IMR-90 (cell line): ENCODE measurements around the gene CRYGC. TPM values are rescaled to one million over a fixed set of nuclear protein-coding genes. Genes with fewer than 3 reads are reported as not detected.

ENCODE experiments used
- ATAC-seq: fragments of 200-7000 bp; cut with Tn5 transposase; 2 replicates; pipeline ENCODE4 v1.9.1; 2020; ENCODE audit warnings: low read depth, mild to moderate bottlenecking, moderate library complexity
- BruUV-seq: library from RNA; stranded (reverse); fragments of 400-500 nt; replicated peaks from 2 replicates; lab custom pipeline; 2021; lab: Mats Ljungman, UMichigan
- CTCF ChIA-PET: fragments of 300-600 bp; formaldehyde crosslinking; extraction: SDS; loops from one replicate; lab custom pipeline; 2021; ENCODE audit warnings: antibody characterized with exemption; lab: Yijun Ruan, JAX
- POLR2A ChIA-PET: fragments of 300-600 bp; sonication (Branson Sonifier 250); formaldehyde crosslinking; loops from one replicate; lab custom pipeline; 2022; ENCODE audit warnings: antibody characterized with exemption; ENCODE audit not compliant: unreplicated experiment; lab: Charles Lee
- DNase-seq: peaks from one replicate; pipeline ENCODE4 v3.0.0; 2013
- H2AFZ ChIP-seq: replicated peaks from 2 replicates; pipeline ENCODE3; 2013; ENCODE audit warnings: low read length, mild to moderate bottlenecking; ENCODE audit not compliant: poor library complexity
- H2AK5ac ChIP-seq: 2 replicates; pipeline ENCODE4 v1.6.1; 2013; ENCODE audit warnings: low read depth, low read length, inconsistent platforms
- H2AK9ac ChIP-seq: replicated peaks from 2 replicates; pipeline ENCODE3; 2013; ENCODE audit warnings: mild to moderate bottlenecking, low read depth, low read length, moderate library complexity; ENCODE audit not compliant: poor library complexity
- H2BK120ac ChIP-seq: 2 replicates; pipeline ENCODE4 v1.6.1; 2013; ENCODE audit warnings: low read depth, low read length, inconsistent platforms
- H2BK15ac ChIP-seq: 3 replicates; pipeline ENCODE4 v1.6.1; 2013; ENCODE audit warnings: low read depth, low read length, inconsistent platforms
- H2BK20ac ChIP-seq: 2 replicates; pipeline ENCODE4 v1.6.1; 2013; ENCODE audit warnings: low read depth, mild to moderate bottlenecking, inconsistent platforms, low read length, moderate library complexity
- H2BK5ac ChIP-seq: 2 replicates; pipeline ENCODE4 v1.6.1; 2013; ENCODE audit warnings: mild to moderate bottlenecking, low read depth, low read length, inconsistent platforms; ENCODE audit not compliant: poor library complexity, severe bottlenecking
- H3K14ac ChIP-seq: replicated peaks from 2 replicates; pipeline ENCODE4 v1.6.1; 2013; ENCODE audit warnings: low read depth, low read length, inconsistent platforms
- H3K18ac ChIP-seq: 2 replicates; pipeline ENCODE4 v1.6.1; 2013; ENCODE audit warnings: low read depth, low read length, control low read depth
- H3K23ac ChIP-seq: 2 replicates; pipeline ENCODE4 v1.6.1; 2013; ENCODE audit warnings: low read depth, low read length, inconsistent platforms
- H3K27ac ChIP-seq: 2 replicates; pipeline ENCODE4 v1.5.1; 2013; ENCODE audit warnings: mild to moderate bottlenecking, control low read depth, low read length; ENCODE audit not compliant: insufficient read depth
- H3K27me3 ChIP-seq: 2 replicates; pipeline ENCODE4 v1.6.1; 2013; ENCODE audit warnings: low read length; ENCODE audit not compliant: control insufficient read depth, insufficient read depth
- H3K36me3 ChIP-seq: 2 replicates; pipeline ENCODE4 v1.6.1; 2013; ENCODE audit warnings: low read length, mixed read lengths; ENCODE audit not compliant: control insufficient read depth, insufficient read depth
- H3K4ac ChIP-seq: 2 replicates; pipeline ENCODE4 v1.6.1; 2013; ENCODE audit warnings: low read depth, low read length, inconsistent platforms
- H3K4me1 ChIP-seq: 2 replicates; pipeline ENCODE4 v1.6.1; 2013; ENCODE audit warnings: low read length, mixed read lengths; ENCODE audit not compliant: control insufficient read depth, insufficient read depth
- H3K4me2 ChIP-seq: 2 replicates; pipeline ENCODE4 v1.6.1; 2013; ENCODE audit warnings: low read depth, mild to moderate bottlenecking, control low read depth, low read length, moderate library complexity
- H3K4me3 ChIP-seq: 2 replicates; pipeline ENCODE4 v1.5.1; 2013; ENCODE audit warnings: low read depth, mild to moderate bottlenecking, control low read depth, low read length, moderate library complexity; ENCODE audit not compliant: insufficient read depth
- H3K56ac ChIP-seq: 2 replicates; pipeline ENCODE4 v1.6.1; 2013; ENCODE audit warnings: low read length, inconsistent platforms; ENCODE audit not compliant: insufficient read depth; ENCODE audit errors: extremely low read depth
- H3K79me1 ChIP-seq, 2 experiments: 2 replicates each; pipeline ENCODE4 v1.6.1; 2013; ENCODE audit warnings: low read length in 2 of 2, inconsistent platforms in 1 of 2, low read depth in 1 of 2
- H3K9ac ChIP-seq: 2 replicates; pipeline ENCODE4 v1.6.1; 2013; ENCODE audit warnings: low read depth, low read length, control low read depth
- H3K9me1 ChIP-seq: 2 replicates; pipeline ENCODE4 v1.6.1; 2013; ENCODE audit warnings: low read length, inconsistent platforms; ENCODE audit not compliant: insufficient read depth
- H3K9me3 ChIP-seq: 2 replicates; pipeline ENCODE4 v1.6.1; 2013; ENCODE audit warnings: low read length; ENCODE audit not compliant: control insufficient read depth, insufficient read depth
- H4K20me1 ChIP-seq: 2 replicates; pipeline ENCODE4 v1.6.1; 2013; ENCODE audit warnings: low read length, inconsistent platforms; ENCODE audit not compliant: insufficient read depth
- H4K5ac ChIP-seq: 2 replicates; pipeline ENCODE4 v1.6.1; 2013; ENCODE audit warnings: mild to moderate bottlenecking, low read depth, low read length, control low read depth
- H4K8ac ChIP-seq, 2 experiments: 2 replicates each; pipeline ENCODE4 v1.6.1; 2013; ENCODE audit warnings: low read depth in 2 of 2, low read length in 2 of 2, control low read depth in 1 of 2, inconsistent platforms in 1 of 2
- H4K91ac ChIP-seq: 2 replicates; pipeline ENCODE4 v1.6.1; 2013; ENCODE audit warnings: low read depth, low read length, inconsistent platforms; ENCODE audit not compliant: insufficient read depth
- BHLHE40 ChIP-seq: fragments of 150-350 bp; IDR thresholded peaks from 2 replicates; pipeline ENCODE4 v1.6.1; 2016; ENCODE audit warnings: mild to moderate bottlenecking, low read depth, low read length
- CEBPB ChIP-seq: IDR thresholded peaks from 2 replicates; pipeline ENCODE4 v1.6.1; 2012; ENCODE audit warnings: low read depth, low read length, improper control_type of control experiment
- FOS ChIP-seq: fragments of 150-350 bp; IDR thresholded peaks from 2 replicates; pipeline ENCODE4 v1.6.1; 2016; ENCODE audit warnings: low read depth, low read length
- MAZ ChIP-seq: IDR thresholded peaks from 2 replicates; pipeline ENCODE4 v1.6.1; 2012; ENCODE audit warnings: low read depth, mild to moderate bottlenecking, low read length, improper control_type of control experiment, moderate library complexity, borderline replicate concordance
- NFE2L2 ChIP-seq: fragments of 150-350 bp; IDR thresholded peaks from 2 replicates; pipeline ENCODE4 v1.6.1; 2016; ENCODE audit warnings: low read depth, mild to moderate bottlenecking, low read length
- RAD21 ChIP-seq: IDR thresholded peaks from 2 replicates; pipeline ENCODE4 v1.6.1; 2012; ENCODE audit warnings: low read length, improper control_type of control experiment
- RCOR1 ChIP-seq: IDR thresholded peaks from 2 replicates; pipeline ENCODE4 v1.6.1; 2012; ENCODE audit warnings: mild to moderate bottlenecking, low read length, improper control_type of control experiment; ENCODE audit not compliant: insufficient replicate concordance
- RFX5 ChIP-seq: IDR thresholded peaks from 2 replicates; pipeline ENCODE4 v1.8.0; 2012; ENCODE audit warnings: low read depth, mild to moderate bottlenecking, low read length, moderate library complexity
- WGBS, 2 experiments: methylation state at CpG; one replicate each; pipeline versions ENCODE4 v1.1.5 to v1.1.7; 2013; ENCODE audit warnings: missing lambda C conversion rate in 2 of 2; ENCODE audit not compliant: insufficient read length in 1 of 2; ENCODE audit errors: extremely low coverage in 2 of 2; 5-methylcytosine and 5-hydroxymethylcytosine counted together
- dilution Hi-C: fragments of 300-500 bp; cut with HindIII; formaldehyde crosslinking; loops from one replicate; pipeline ENCODE4 v1.14.3; 2018; ENCODE audit warnings: low sequenced_read_pairs; ENCODE audit not compliant: unreplicated experiment
- in situ Hi-C: fragments of 300-500 bp; cut with MboI; formaldehyde crosslinking; loops from 3 replicates; pipeline ENCODE4 v1.14.3; 2019; ENCODE audit warnings: low sequenced_read_pairs, inconsistent platforms, mixed read lengths
- intact Hi-C: fragments of 100-400 bp; cut with micrococcal nuclease; formaldehyde crosslinking; loops from 2 replicates; pipeline ENCODE4 v1.10.0; 2022
- polyA plus RNA-seq, 3 experiments: library from polyadenylated mRNA; depleted of rRNA; stranded (reverse); fragments of >200 nt; gene quantifications; 2 replicates each; pipeline ENCODE4 v1.2.3, GENCODE V29; 2012; ENCODE audit warnings: low replicate concordance in 1 of 3
- total RNA-seq: library from RNA; depleted of rRNA; stranded (reverse); fragments of >200 nt; gene quantifications from 2 replicates; pipeline ENCODE4 v1.2.3, GENCODE V29; 2012
- TF ChIP-seq, protein P1 (sequence below): fragments of 150-350 bp; IDR thresholded peaks from 2 replicates; pipeline ENCODE4 v1.6.1; 2016; ENCODE audit warnings: low read depth, mild to moderate bottlenecking, low read length, moderate library complexity, borderline replicate concordance

CRYGC gene
- total and polyA plus RNA-seq, 2 of the 4 experiments (the other 2 are of a cell fraction), result not detected

DNA sequence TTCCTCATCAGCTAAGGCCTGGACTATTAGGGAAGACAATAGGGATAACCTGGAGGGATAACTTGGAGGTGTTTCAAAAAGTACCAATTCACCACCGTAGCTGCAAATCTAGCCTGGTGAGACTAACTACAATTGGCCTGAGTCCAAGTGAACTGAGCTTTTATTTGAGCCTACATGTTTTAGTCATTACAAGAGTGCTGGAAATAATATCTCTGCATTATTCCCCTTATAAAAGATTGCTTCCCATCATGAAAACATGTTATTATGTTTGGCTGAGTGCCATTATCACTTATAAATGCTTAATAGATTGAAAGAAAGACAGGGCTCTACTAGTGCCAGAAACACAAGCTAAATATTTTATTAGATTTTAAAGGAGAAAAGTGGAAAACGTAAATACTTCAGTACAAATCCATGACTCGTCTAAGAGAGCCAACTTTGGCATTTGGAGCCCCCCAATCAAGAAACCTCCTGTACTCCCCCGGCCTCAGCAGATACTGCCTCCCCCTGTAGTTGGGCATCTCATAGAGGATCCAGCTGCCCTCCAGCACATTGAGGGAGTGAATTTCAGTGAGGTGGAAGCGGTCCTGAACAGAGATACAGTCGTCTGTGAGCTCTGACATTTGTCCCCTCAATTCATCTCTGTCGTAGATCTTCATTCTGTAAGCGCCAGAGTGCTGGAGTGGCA is 12.8 kb upstream of the CRYGC start:
- DNase-seq (peak; percentile 4), ATAC-seq (no peak)
- Histone ChIP-seq H2AFZ (no peak overlapping the region), H3K14ac (no peak overlapping the region), H3K56ac (no peak overlapping the region), H4K20me1 (no peaks in the 10 kb centered on the region), H3K4me3 (no peak overlapping the region), H3K79me1 (no peaks in the 10 kb centered on the region), H3K4ac (no peak overlapping the region), H2BK120ac (no peak overlapping the region), H3K23ac (no peak overlapping the region), H2AK5ac (no peak overlapping the region), H4K8ac (no peak overlapping the region), H3K36me3 (no peaks in the 10 kb centered on the region), H2AK9ac (no peak overlapping the region), H2BK20ac (no peak overlapping the region), H3K4me1 (no peaks in the 10 kb centered on the region), H3K9me1 (no peaks in the 10 kb centered on the region), H3K27me3 (0 out of 2 replicates have a peak, but pooled peaks cover 2% of the 10 kb centered on the region), H4K91ac (no peak overlapping the region), H3K9ac (no peak overlapping the region), H3K27ac (no peak overlapping the region), H2BK15ac (no peak overlapping the region), H3K4me2 (no peak overlapping the region), H3K9me3 (no peaks in the 10 kb centered on the region), H4K5ac (no peak overlapping the region), H3K18ac (no peak overlapping the region), H2BK5ac (no peak overlapping the region)
- in situ Hi-C loops (no loop called here), intact Hi-C loops (no loop called here), dilution Hi-C loops (no loop called here)
- WGBS, 2 experiments, result 17% methylated on average over 2 of the region's 8 CpGs; no CpG with 5 or more reads in 1 of the 2 experiments
- TF ChIP-seq FOS (no peak), MAZ (no peak), RFX5 (no peak), CEBPB (no peak), RCOR1 (no peak), BHLHE40 (no peak), RAD21 (no peak), NFE2L2 (no peak)
- TF ChIP-seq, protein P1, sequence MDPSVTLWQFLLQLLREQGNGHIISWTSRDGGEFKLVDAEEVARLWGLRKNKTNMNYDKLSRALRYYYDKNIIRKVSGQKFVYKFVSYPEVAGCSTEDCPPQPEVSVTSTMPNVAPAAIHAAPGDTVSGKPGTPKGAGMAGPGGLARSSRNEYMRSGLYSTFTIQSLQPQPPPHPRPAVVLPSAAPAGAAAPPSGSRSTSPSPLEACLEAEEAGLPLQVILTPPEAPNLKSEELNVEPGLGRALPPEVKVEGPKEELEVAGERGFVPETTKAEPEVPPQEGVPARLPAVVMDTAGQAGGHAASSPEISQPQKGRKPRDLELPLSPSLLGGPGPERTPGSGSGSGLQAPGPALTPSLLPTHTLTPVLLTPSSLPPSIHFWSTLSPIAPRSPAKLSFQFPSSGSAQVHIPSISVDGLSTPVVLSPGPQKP, result no peak
- BruUV-seq, result no TSS peak
- ChIA-PET POLR2A (no interaction called here), CTCF (interaction anchor here (0.8 to 1.1 kb wide), 2 partner anchors 15 to 396 kb away, joined by 3 to 7 read pairs; no protein-coding TSS in a partner anchor)
